Measurements from ENCODE around the gene MAGEA9B. TPM values are rescaled to one million over a fixed set of nuclear protein-coding genes. Genes with fewer than 3 reads are reported as not detected.
A peak's percentile ranks its signal among the peaks of the same experiment; 100 is the strongest.
"Not testable (repeated sequence)": the region's sequence is repeated elsewhere in the genome, so short reads cannot be mapped to it uniquely, and the experiment has no call there.

MAGEA9B gene
- polyA plus RNA-seq, 4 donors: 0.06 TPM; not detected in 3

DNA sequence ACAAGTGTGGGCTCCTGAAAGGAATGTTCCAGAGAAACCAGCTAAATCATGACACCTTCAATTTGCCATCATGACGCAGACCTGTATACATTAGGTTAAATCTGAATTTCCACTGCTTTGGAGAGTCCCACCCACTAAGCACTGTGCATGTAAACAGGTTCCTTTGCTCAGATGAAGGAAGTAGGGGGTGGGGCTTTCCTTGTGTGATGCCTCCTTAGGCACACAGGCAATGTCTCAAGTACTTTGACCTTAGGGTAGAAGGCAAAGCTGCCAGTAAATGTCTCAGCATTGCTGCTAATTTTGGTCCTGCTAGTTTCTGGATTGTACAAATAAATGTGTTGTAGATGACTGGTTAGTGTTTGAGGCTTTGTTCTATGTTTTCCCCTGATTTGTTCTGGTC, 40.3 kb downstream of the MAGEA9B start:
- not testable (repeated sequence) for DNase-seq; H3K4me3 ChIP-seq (ENCODE audit: low read depth in 1 of 3, low read length in 3 of 3); H3K36me3 ChIP-seq (ENCODE audit: control insufficient read depth in 3 of 3, insufficient read depth in 2 of 3, low read depth in 1 of 3, low read length in 3 of 3); H3K27me3 ChIP-seq (ENCODE audit: control insufficient read depth in 3 of 3, insufficient read depth in 3 of 3, low read length in 3 of 3); H3K4me1 ChIP-seq (ENCODE audit: control insufficient read depth in 3 of 3, insufficient read depth in 2 of 3, low read depth in 1 of 3, low read length in 2 of 3); H3K27ac ChIP-seq (ENCODE audit: low read depth in 1 of 3, low read length in 2 of 3); FAIRE-seq; H3K9me3 ChIP-seq (ENCODE audit: control insufficient read depth in 2 of 2, insufficient read depth in 1 of 2, low read depth in 1 of 2, low read length in 1 of 2)
- WGBS, 3 donors: 59 to 88% (median 71%) methylated on average over 1 of the region's 1 CpG

DNA sequence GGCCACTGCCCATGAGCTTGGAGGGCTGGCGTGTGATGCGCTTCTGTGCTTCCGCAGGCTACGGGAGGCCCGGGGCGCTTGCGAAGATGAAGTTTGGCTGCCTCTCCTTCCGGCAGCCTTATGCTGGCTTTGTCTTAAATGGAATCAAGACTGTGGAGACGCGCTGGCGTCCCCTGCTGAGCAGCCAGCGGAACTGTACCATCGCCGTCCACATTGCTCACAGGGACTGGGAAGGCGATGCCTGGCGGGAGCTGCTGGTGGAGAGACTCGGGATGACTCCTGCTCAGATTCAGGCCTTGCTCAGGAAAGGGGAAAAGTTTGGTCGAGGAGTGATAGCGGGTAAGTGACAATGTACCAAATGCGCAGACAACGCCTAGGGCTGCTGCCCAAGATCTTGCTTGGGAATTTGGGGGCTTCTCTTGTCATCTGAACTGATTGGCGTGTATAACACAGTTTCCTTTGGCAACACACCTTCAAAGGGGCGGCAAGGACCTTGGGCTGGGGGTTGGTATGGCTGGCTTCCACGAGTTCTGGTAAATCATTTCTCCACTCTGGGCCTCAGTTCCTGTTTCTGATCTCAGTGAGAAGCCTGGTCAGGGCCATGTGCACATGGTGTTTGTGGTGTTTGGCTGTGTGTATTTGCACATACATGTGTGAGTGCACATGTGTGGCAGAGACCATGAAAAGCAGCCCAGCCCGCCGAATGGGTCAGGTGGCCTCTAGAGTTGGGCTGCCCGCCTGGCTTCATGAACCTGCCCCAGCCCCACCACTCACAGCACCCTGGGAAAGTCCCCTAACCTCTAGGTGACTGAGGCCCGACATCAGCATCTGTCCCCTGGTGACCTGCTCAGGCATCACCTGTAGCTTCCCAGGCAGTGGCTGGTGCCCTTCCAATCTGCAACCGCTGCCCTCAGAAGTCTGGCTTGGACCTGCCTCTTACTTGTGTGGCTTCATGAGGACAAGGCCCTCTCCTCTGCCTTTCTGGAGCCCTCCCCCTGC, 41.4 kb downstream of the MAGEA9B start:
- WGBS, 3 donors: 72 to 84% (median 82%) methylated on average over 10 to 22 of the region's 29 CpGs
- not testable (repeated sequence) for FAIRE-seq; H3K4me1 ChIP-seq (ENCODE audit: control insufficient read depth in 3 of 3, insufficient read depth in 2 of 3, low read depth in 1 of 3, low read length in 2 of 3); H3K4me3 ChIP-seq (ENCODE audit: low read depth in 1 of 3, low read length in 3 of 3); H3K9me3 ChIP-seq (ENCODE audit: control insufficient read depth in 2 of 2, insufficient read depth in 1 of 2, low read depth in 1 of 2, low read length in 1 of 2); H3K27ac ChIP-seq (ENCODE audit: low read depth in 1 of 3, low read length in 2 of 3); H3K36me3 ChIP-seq (ENCODE audit: control insufficient read depth in 3 of 3, insufficient read depth in 2 of 3, low read depth in 1 of 3, low read length in 3 of 3); H3K27me3 ChIP-seq (ENCODE audit: control insufficient read depth in 3 of 3, insufficient read depth in 3 of 3, low read length in 3 of 3); DNase-seq

DNA sequence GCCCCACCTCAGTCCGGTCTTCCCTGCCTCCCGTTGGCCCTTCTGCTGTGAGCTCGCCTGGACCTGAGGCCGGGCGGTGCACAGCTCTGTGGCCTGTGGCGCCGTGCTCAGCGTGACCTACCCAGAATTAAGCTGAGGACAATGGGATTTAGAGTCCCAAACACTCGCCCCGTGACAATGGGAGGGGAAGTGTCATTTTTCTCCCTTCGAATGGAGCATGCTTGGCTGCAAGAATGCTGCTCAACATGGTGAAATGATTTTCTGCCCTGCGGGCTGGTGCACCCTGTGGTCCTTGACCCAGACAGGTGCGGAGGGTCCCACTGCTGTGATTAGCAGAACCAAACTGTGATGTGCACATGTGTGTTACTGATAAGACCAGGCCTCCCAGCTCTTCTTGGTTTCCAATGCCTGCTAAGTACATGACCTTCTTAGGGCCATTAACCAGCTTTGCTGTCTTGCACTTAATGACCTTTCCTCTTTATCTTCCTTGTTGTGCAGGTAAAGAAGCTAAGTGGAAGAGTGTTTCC, 45.7 kb downstream of the MAGEA9B start:
- DNase-seq (peak; percentile 10 to 45), FAIRE-seq (no peak)
- no peaks in the 10 kb centered on the region for H3K9me3 ChIP-seq (ENCODE audit: control insufficient read depth in 2 of 2, insufficient read depth in 1 of 2, low read depth in 1 of 2, low read length in 1 of 2)
- no peaks in the 10 kb centered on the region for H3K4me1 ChIP-seq (ENCODE audit: control insufficient read depth in 3 of 3, insufficient read depth in 2 of 3, low read depth in 1 of 3, low read length in 2 of 3)
- H3K36me3 ChIP-seq (ENCODE audit: control insufficient read depth in 3 of 3, insufficient read depth in 2 of 3, low read depth in 1 of 3, low read length in 3 of 3): peaks cover 0 to 3% (median 0%) of the 10 kb centered on the region in 3 donors
- peak overlapping the region; percentile 49 to 98 (median 88) for H3K27ac ChIP-seq (ENCODE audit: low read depth in 1 of 3, low read length in 2 of 3)
- no peaks in the 10 kb centered on the region for H3K27me3 ChIP-seq (ENCODE audit: control insufficient read depth in 3 of 3, insufficient read depth in 3 of 3, low read length in 3 of 3)
- 7 to 47% (median 7%) methylated on average over 12 to 13 of the region's 13 CpGs for WGBS, 3 donors
- H3K4me3 ChIP-seq (ENCODE audit: low read depth in 1 of 3, low read length in 3 of 3): peak overlapping the region; percentile 42 to 73 (median 69)

DNA sequence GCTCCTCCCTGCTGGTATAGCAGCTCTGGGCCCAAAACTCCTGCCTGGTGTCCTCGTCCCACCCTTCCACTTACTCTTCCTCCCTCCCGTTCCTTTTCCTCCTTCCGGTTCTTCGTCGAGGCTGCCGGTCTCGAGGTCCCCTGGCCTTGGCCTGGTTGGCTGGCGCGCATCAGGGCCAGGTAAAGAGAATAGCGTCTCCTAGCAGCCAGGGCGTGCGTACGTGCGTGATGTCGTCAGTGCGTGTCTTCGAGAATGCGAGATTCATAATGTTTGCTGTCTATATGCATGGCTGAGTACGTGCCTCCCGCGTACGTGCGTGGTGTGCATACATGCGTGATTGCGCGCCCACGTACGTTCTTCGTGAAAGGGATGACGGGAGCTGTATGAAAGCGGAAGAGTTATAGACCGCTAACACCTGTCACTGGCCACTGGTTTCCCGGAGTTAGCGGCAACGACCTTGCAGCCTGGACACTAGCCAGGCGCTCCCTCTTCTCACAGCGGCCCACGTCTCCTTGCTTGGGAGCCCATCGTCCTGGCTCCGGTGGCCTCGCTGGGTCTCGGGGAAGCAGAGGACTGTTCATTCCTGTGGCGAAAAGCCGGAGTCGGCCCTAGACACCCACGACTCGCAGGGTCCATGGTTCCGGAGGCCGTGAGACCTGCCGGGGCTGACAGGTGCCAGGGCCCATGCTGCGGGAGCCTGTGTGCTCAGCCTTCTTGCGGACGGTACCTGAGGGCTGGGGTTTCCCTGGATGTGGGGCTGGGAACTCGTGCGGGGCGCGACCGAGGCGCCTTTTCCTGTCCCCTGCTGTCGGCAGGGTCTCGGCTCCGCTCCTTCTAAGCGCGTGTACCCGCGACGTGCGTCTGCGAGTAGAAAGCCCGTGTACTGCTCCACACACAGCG, 46.4 kb downstream of the MAGEA9B start, which contains the start of gene EOLA1:
Gene EOLA1, plus strand, starts transcription at position 392 of the 900 bp plus-strand sequence. CDS start 4,619 bp downstream, outside the sequence.
- H3K27me3 ChIP-seq (ENCODE audit: control insufficient read depth in 3 of 3, insufficient read depth in 3 of 3, low read length in 3 of 3): no peaks in the 10 kb centered on the region
- peak within 1 kb of the TSS; percentile 42 to 73 (median 69) for H3K4me3 ChIP-seq (ENCODE audit: low read depth in 1 of 3, low read length in 3 of 3)
- DNase-seq (peak; percentile 93 to 95), FAIRE-seq (peak; percentile 91)
- WGBS, 3 donors: 0 to 39% (median 11%) methylated on average over 65 to 71 of the region's 71 CpGs
- peaks cover 0 to 5% (median 0%) of the 10 kb centered on the region in 3 donors for H3K36me3 ChIP-seq (ENCODE audit: control insufficient read depth in 3 of 3, insufficient read depth in 2 of 3, low read depth in 1 of 3, low read length in 3 of 3)
- no peaks in the 10 kb centered on the region for H3K9me3 ChIP-seq (ENCODE audit: control insufficient read depth in 2 of 2, insufficient read depth in 1 of 2, low read depth in 1 of 2, low read length in 1 of 2)
- peak within 1 kb of the TSS; percentile 49 to 98 (median 91) for H3K27ac ChIP-seq (ENCODE audit: low read depth in 1 of 3, low read length in 2 of 3)
- H3K4me1 ChIP-seq (ENCODE audit: control insufficient read depth in 3 of 3, insufficient read depth in 2 of 3, low read depth in 1 of 3, low read length in 2 of 3): no peaks in the 10 kb centered on the region

DNA sequence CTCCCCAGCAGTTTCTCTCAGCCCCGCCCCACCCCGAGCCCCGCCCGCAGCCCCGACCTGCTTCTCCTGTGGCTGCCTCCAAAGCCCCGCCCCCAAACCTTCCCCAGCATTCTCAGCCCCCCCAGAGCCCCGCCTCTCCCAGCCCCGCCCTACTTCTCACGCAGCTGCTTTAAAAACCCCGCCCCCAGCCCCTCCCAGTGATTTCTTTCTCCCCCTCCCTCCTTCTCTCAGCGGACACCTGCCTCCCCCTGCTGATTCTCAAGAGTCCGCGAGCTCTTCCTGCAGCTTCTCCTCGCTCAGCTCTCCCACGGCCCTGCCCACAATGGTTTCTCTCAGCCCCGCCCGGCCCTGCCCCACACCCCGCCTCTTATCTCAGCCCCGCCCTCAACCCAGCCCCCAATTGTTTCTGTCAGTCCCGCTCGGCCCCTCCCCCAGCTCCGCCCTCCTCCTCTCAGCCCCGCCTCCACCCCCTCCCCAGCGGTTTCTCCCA, 47.1 kb downstream of the MAGEA9B start:
- no peak for FAIRE-seq
- Histone ChIP-seq H3K36me3 (ENCODE audit: control insufficient read depth in 3 of 3, insufficient read depth in 2 of 3, low read depth in 1 of 3, low read length in 3 of 3) (peaks cover 0 to 7% (median 0%) of the 10 kb centered on the region in 3 donors), H3K27me3 (ENCODE audit: control insufficient read depth in 3 of 3, insufficient read depth in 3 of 3, low read length in 3 of 3) (no peaks in the 10 kb centered on the region), H3K4me3 (ENCODE audit: low read depth in 1 of 3, low read length in 3 of 3) (peak overlapping the region in 2 of 3 donors; percentile 69 to 73), H3K27ac (ENCODE audit: low read depth in 1 of 3, low read length in 2 of 3) (peak overlapping the region; percentile 39 to 98 (median 88)), H3K9me3 (ENCODE audit: control insufficient read depth in 2 of 2, insufficient read depth in 1 of 2, low read depth in 1 of 2, low read length in 1 of 2) (no peaks in the 10 kb centered on the region), H3K4me1 (ENCODE audit: control insufficient read depth in 3 of 3, insufficient read depth in 2 of 3, low read depth in 1 of 3, low read length in 2 of 3) (no peaks in the 10 kb centered on the region)
- DNase-seq: peak; percentile 87 to 89
- WGBS, 3 donors: 1 to 40% (median 14%) methylated on average over 7 to 24 of the region's 24 CpGs

DNA sequence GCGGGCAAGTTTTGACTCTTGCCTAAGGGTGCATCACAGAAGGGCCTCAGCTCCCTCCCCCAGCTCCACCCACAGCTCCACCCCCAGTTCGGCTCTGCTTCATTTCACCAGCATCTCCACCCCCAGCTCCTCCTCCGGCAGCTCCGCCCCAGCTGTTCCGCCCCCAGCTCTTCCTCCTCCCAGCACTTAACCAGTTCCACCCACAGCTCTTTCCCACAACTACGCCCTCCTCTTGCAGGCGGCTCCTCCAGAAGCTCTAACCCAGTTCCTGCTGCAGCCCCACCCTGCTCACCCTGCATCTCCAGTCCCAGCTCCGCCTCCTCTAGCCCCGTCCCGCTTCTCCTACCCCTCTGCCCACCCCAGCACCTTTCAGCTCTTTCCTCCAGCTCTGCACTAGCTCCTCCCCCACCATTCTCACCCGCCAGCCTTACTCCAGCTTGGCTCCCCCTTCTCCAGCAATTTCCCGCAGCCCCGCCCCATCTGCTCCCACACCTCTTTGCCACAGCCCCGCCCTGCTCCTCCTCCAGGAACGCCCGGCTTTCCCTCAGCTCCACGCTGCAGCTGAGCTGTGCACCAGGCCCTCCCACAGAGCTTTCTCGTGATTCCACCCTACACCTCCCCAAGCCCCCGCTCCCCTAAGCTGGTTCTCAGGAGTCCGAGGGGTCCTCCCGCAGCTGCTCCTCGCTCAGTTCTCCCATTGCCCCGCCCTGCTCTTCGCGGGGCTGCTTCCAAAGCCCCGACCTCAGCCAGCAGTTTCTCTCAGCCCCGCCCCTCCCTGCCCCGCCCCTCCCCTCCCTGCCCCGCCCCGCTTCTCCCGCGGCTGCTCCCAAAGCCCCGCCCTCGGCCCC, 47.8 kb downstream of the MAGEA9B start:
- WGBS, 3 donors: 1 to 38% (median 6%) methylated on average over 14 to 32 of the region's 34 CpGs
- H3K27ac ChIP-seq (ENCODE audit: low read depth in 1 of 3, low read length in 2 of 3): peak overlapping the region; percentile 68 to 94 (median 91)

DNA sequence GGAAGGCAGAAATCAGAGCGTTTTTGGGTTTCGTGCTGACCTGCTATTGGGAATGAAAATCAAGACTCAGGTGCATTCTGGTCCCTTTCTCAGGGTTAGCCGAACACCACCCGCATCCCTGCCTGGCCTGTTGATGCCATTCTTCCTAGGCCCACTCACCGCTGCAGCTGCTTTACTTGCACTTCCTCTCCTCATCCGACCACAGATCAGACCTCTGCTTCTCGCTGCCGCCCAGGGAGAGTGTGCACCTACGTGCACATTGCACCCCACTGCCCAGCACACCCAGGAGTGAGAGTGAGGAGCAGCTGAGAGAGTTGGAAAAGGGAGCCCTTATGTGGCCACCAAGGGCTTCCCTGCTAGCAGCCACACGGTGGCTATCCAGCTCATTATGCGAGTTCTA, 49.8 kb downstream of the MAGEA9B start:
- H3K4me3 ChIP-seq (ENCODE audit: low read depth in 1 of 3, low read length in 3 of 3); DNase-seq; H3K27me3 ChIP-seq (ENCODE audit: control insufficient read depth in 3 of 3, insufficient read depth in 3 of 3, low read length in 3 of 3); H3K27ac ChIP-seq (ENCODE audit: low read depth in 1 of 3, low read length in 2 of 3); FAIRE-seq; H3K36me3 ChIP-seq (ENCODE audit: control insufficient read depth in 3 of 3, insufficient read depth in 2 of 3, low read depth in 1 of 3, low read length in 3 of 3); H3K9me3 ChIP-seq (ENCODE audit: control insufficient read depth in 2 of 2, insufficient read depth in 1 of 2, low read depth in 1 of 2, low read length in 1 of 2); H3K4me1 ChIP-seq (ENCODE audit: control insufficient read depth in 3 of 3, insufficient read depth in 2 of 3, low read depth in 1 of 3, low read length in 2 of 3): not testable (repeated sequence)
- WGBS, 3 donors: 87% methylated on average over 5 to 8 of the region's 11 CpGs

More for the DNA sequence above, 47.8 kb downstream of the MAGEA9B start:
- no peaks in the 10 kb centered on the region for H3K27me3 ChIP-seq (ENCODE audit: control insufficient read depth in 3 of 3, insufficient read depth in 3 of 3, low read length in 3 of 3)
- peaks cover 0 to 5% (median 0%) of the 10 kb centered on the region in 3 donors for H3K36me3 ChIP-seq (ENCODE audit: control insufficient read depth in 3 of 3, insufficient read depth in 2 of 3, low read depth in 1 of 3, low read length in 3 of 3)
- FAIRE-seq: no peak
- DNase-seq: peak; percentile 90
- no peaks in the 10 kb centered on the region for H3K9me3 ChIP-seq (ENCODE audit: control insufficient read depth in 2 of 2, insufficient read depth in 1 of 2, low read depth in 1 of 2, low read length in 1 of 2)
- peak overlapping the region; percentile 7 to 49 (median 48) for H3K4me3 ChIP-seq (ENCODE audit: low read depth in 1 of 3, low read length in 3 of 3)
- no peaks in the 10 kb centered on the region for H3K4me1 ChIP-seq (ENCODE audit: control insufficient read depth in 3 of 3, insufficient read depth in 2 of 3, low read depth in 1 of 3, low read length in 2 of 3)
